GM19324 (cell line): ENCODE data around the gene WDR49.
"Not testable (repeated sequence)": the region's sequence is repeated elsewhere in the genome, so short reads cannot be mapped to it uniquely, and the experiment has no call there.

Source experiments
- ATAC-seq: cut with Tn5 transposase; IDR thresholded peaks from one replicate; pipeline ENCODE4 v1.9.1; 2021; ENCODE audit warnings: mild to moderate bottlenecking, moderate library complexity; ENCODE audit not compliant: unreplicated experiment, low FRiP score

The WDR49 gene

GRCh38 chr3:167626490-167626889 is 27.3 kb downstream of the WDR49 start:
- ATAC-seq: no peak

- ATAC-seq: no peak
Observed at GRCh38 chr3:167615030-167615429, 38.7 kb downstream of the WDR49 start.

- ATAC-seq: not testable (repeated sequence)
Observed at GRCh38 chr3:167614196-167614595, 39.5 kb downstream of the WDR49 start.

- ATAC-seq: no peak
Observed at GRCh38 chr3:167611718-167612117, 42.0 kb downstream of the WDR49 start.

- no peak for ATAC-seq
Observed at GRCh38 chr3:167609156-167609555, 44.6 kb downstream of the WDR49 start.

GRCh38 chr3:167606836-167607235 is 46.9 kb downstream of the WDR49 start:
- no peak for ATAC-seq

GRCh38 chr3:167605871-167606270 is 47.9 kb downstream of the WDR49 start:
- ATAC-seq: no peak

GRCh38 chr3:167602041-167602440 is 51.7 kb downstream of the WDR49 start:
- ATAC-seq: no peak

- no peak for ATAC-seq
Observed at GRCh38 chr3:167587651-167588050, 66.1 kb downstream of the WDR49 start.

- no peak for ATAC-seq
Observed at GRCh38 chr3:167575000-167575600, 78.6 kb downstream of the WDR49 start.

GRCh38 chr3:167572991-167573390 is 80.8 kb downstream of the WDR49 start:
- ATAC-seq: no peak

GRCh38 chr3:167568634-167569033 is 85.1 kb downstream of the WDR49 start:
- ATAC-seq: no peak

GRCh38 chr3:167565489-167565888 is 88.3 kb downstream of the WDR49 start:
- no peak for ATAC-seq

GRCh38 chr3:167564612-167565011 is 89.1 kb downstream of the WDR49 start:
- no peak for ATAC-seq

- ATAC-seq: no peak
Observed at GRCh38 chr3:167559924-167560323, 93.8 kb downstream of the WDR49 start.

GRCh38 chr3:167554898-167555297 is 98.8 kb downstream of the WDR49 start:
- no peak for ATAC-seq

- no peak for ATAC-seq
Observed at GRCh38 chr3:167538081-167538480, 115.7 kb downstream of the WDR49 start.

- ATAC-seq: no peak
Observed at GRCh38 chr3:167521006-167521355, 132.8 kb downstream of the WDR49 start.

- ATAC-seq: no peak
Observed at GRCh38 chr3:167520266-167521005, 133.3 kb downstream of the WDR49 start.

GRCh38 chr3:167507954-167508353 is 145.8 kb downstream of the WDR49 start:
- ATAC-seq: no peak

GRCh38 chr3:167502401-167502800 is 151.3 kb downstream of the WDR49 start:
- no peak for ATAC-seq

- no peak for ATAC-seq
Observed at GRCh38 chr3:167501941-167502340, 151.8 kb downstream of the WDR49 start.
